Esophagus (tissue), 2 donors: ENCODE measurements around the gene TGFBR3. TPM values are rescaled to one million over a fixed set of nuclear protein-coding genes. Genes with fewer than 3 reads are reported as not detected.
"Not testable (repeated sequence)": the region's sequence is repeated elsewhere in the genome, so short reads cannot be mapped to it uniquely, and the experiment has no call there.

Experiments
- H3K27ac ChIP-seq, 2 donors: one replicate each; pipeline ENCODE4 v1.5.1; 2013; ENCODE audit warnings: low read depth in 2 of 2, mild to moderate bottlenecking in 2 of 2, inconsistent platforms in 1 of 2, low read length in 1 of 2, moderate library complexity in 1 of 2
- H3K27me3 ChIP-seq, 2 donors: one replicate each; pipeline ENCODE4 v1.6.1; 2013; ENCODE audit warnings: low read length in 2 of 2, control low read depth in 1 of 2, mild to moderate bottlenecking in 1 of 2; ENCODE audit not compliant: insufficient read depth in 2 of 2, control insufficient read depth in 1 of 2
- H3K36me3 ChIP-seq, 2 donors: one replicate each; pipeline ENCODE4 v1.6.1; 2013; ENCODE audit warnings: low read length in 1 of 2; ENCODE audit not compliant: control insufficient read depth in 2 of 2, insufficient read depth in 2 of 2
- H3K4me1 ChIP-seq, 2 donors: one replicate each; pipeline ENCODE4 v1.6.1; 2013; ENCODE audit warnings: low read length in 1 of 2; ENCODE audit not compliant: control insufficient read depth in 2 of 2, insufficient read depth in 2 of 2
- H3K4me3 ChIP-seq, 2 donors: one replicate each; pipeline ENCODE4 v1.5.1; 2013; ENCODE audit warnings: low read length in 2 of 2, mild to moderate bottlenecking in 2 of 2, low read depth in 1 of 2, moderate library complexity in 1 of 2
- H3K9me3 ChIP-seq, 2 donors: one replicate each; pipeline ENCODE4 v1.6.1; 2013; ENCODE audit warnings: mild to moderate bottlenecking in 2 of 2, low read depth in 1 of 2, low read length in 1 of 2, moderate library complexity in 1 of 2; ENCODE audit not compliant: control insufficient read depth in 2 of 2, insufficient read depth in 1 of 2
- WGBS, 2 donors: extraction: QIAGEN DNeasy Blood & Tissue Kit; methylation state at CpG; one replicate each; pipeline ENCODE4 v1.1.7; 2013; 5-methylcytosine and 5-hydroxymethylcytosine counted together
- polyA plus RNA-seq, 2 donors: library from polyadenylated mRNA; stranded (reverse); fragments of 200-250 nt; gene quantifications; one replicate each; pipeline ENCODE4 v1.2.3, GENCODE V29; 2013
- donor health status: healthy with polysubstance abuse.
- donor health status: Bipolar disorder and iron deficiency.

Gene TGFBR3
- polyA plus RNA-seq, 2 donors = 3.8 to 10.5 TPM

DNA sequence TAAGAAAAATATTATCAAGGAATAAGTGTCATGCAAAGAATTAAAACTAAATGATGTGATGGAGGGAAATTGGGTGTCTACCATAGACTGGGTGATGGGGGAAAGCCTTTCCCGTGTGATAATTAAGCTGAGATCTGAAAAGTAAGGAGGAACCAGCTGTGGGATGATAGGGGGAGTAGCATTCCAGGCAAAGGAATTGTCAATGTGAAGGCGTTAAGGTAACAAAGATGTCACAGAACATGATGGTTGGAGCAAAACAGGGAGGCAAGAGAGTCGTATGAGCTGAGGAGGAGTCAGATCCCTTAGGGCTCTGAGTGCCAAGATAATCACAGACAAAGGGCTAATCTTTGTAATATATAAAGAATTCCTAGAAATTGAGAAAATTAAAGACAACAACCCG lies 215.2 kb downstream of the TGFBR3 start:
- H3K4me1 ChIP-seq = no peaks in the 10 kb centered on the region
- H3K9me3 ChIP-seq = no peaks in the 10 kb centered on the region
- H3K36me3 ChIP-seq = no peaks in the 10 kb centered on the region
- 89% methylated on average over 4 of the region's 4 CpGs for WGBS, 2 donors
- no peak overlapping the region for H3K4me3 ChIP-seq
- no peak overlapping the region for H3K27ac ChIP-seq
- no peaks in the 10 kb centered on the region for H3K27me3 ChIP-seq

GRCh38 chr1:91669584-91670350 lies 216.2 kb downstream of the TGFBR3 start:
- 93 to 94% methylated on average over 25 of the region's 25 CpGs for WGBS, 2 donors
- no peaks in the 10 kb centered on the region for H3K27me3 ChIP-seq
- no peaks in the 10 kb centered on the region for H3K36me3 ChIP-seq
- no peaks in the 10 kb centered on the region for H3K4me1 ChIP-seq
- H3K27ac ChIP-seq = no peak overlapping the region
- H3K9me3 ChIP-seq = no peaks in the 10 kb centered on the region
- no peak overlapping the region for H3K4me3 ChIP-seq

DNA sequence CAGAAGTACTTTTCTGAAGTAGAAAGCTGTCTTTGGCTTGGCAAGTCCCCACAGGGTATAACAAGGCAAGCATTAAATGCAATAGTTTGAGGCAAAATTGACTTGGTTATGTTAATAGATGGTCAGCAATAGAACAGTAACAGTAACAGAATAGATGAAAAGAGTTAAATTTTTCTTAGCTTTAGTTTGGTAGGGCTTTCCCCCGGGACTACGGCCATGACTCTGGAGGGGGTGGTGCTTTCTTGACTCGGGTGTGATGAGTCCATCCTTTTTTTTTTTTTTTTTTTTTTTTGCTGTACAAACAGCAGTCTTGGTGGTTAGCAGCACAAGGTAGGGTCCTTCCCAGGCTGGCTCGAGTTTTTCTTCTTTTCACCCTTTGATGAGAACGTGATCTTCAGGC lies 219.3 kb downstream of the TGFBR3 start:
- not testable (repeated sequence) for H3K4me1 ChIP-seq, H3K9me3 ChIP-seq, H3K36me3 ChIP-seq, H3K4me3 ChIP-seq, H3K27me3 ChIP-seq, H3K27ac ChIP-seq
- WGBS, 2 donors = 49 to 53% methylated on average over 5 of the region's 5 CpGs

GRCh38 chr1:91661121-91661520 lies 224.8 kb downstream of the TGFBR3 start:
- Histone ChIP-seq H3K27ac (no peak overlapping the region), H3K36me3 (no peaks in the 10 kb centered on the region), H3K27me3 (no peaks in the 10 kb centered on the region), H3K9me3 (peaks cover 0 to 2% of the 10 kb centered on the region in 2 donors), H3K4me3 (no peak overlapping the region), H3K4me1 (no peaks in the 10 kb centered on the region)

GRCh38 chr1:91660708-91661107 lies 225.2 kb downstream of the TGFBR3 start:
- peaks cover 0 to 2% of the 10 kb centered on the region in 2 donors for H3K9me3 ChIP-seq
- no peaks in the 10 kb centered on the region for H3K27me3 ChIP-seq
- H3K4me3 ChIP-seq = no peak overlapping the region
- no peak overlapping the region for H3K27ac ChIP-seq
- H3K4me1 ChIP-seq = no peaks in the 10 kb centered on the region
- no peaks in the 10 kb centered on the region for H3K36me3 ChIP-seq

DNA sequence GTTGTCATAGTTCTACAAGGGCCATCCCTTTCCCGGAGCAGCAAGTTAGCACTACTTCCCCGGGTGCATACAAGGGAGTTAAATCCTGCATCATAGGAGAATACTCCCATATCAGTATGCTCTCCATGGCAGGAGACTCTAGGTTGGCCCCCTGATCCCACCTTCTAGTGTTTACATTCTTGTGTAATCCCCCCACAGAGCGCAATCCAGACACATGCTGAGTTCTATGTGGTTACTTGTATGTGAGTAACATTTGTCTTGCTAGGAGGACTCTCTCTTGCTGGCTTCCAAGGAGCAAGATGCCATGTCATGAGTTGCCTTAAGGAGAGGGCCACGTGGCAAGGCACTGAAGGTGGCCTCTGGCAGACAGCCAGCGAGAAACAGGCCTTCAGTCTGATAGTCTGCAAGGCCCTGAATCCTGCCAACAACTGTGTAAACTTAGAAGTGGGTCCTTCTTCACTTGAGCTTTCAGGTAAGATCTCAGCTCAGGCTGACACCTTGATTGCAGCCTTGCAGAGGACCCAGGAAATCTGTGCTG lies 230.0 kb downstream of the TGFBR3 start:
- Histone ChIP-seq H3K27me3 (no peaks in the 10 kb centered on the region), H3K9me3 (peaks cover 0 to 2% of the 10 kb centered on the region in 2 donors)
- WGBS, 2 donors = 79 to 83% methylated on average over 5 of the region's 5 CpGs

DNA sequence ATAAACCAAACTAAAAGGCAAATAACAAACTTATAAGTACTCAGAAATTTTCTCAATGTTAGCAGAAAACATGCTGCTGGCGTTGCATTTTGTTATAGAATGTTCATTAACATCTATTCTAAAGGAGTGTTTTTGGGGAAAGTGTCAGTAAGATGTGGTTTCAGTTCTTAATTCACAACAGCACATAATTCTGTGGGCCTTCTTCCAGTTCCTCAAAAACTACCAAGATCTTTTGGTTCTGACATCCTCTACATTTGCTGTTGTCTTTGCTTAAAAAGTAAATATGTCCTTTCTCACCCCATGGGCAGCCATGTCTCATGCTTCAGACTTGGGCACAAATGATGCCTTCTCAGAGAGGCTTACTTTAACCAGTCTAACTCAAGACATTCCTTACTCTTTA lies 232.8 kb downstream of the TGFBR3 start:
- Histone ChIP-seq H3K4me3 (no peak overlapping the region), H3K36me3 (no peaks in the 10 kb centered on the region), H3K9me3 (no peaks in the 10 kb centered on the region), H3K27ac (no peak overlapping the region), H3K27me3 (no peaks in the 10 kb centered on the region), H3K4me1 (peaks cover 3% of the 10 kb centered on the region in 2 donors)
- WGBS, 2 donors = 87 to 96% methylated on average over 1 of the region's 1 CpG

More for the DNA sequence above, 230.0 kb downstream of the TGFBR3 start:
- no peak overlapping the region for H3K4me3 ChIP-seq
- H3K36me3 ChIP-seq = no peaks in the 10 kb centered on the region
- peaks cover under 1 to 3% of the 10 kb centered on the region in 2 donors for H3K4me1 ChIP-seq
- H3K27ac ChIP-seq = no peak overlapping the region

GRCh38 chr1:91651661-91652071 lies 234.3 kb downstream of the TGFBR3 start:
- Histone ChIP-seq H3K9me3 (no peaks in the 10 kb centered on the region), H3K4me1 (peaks cover 3% of the 10 kb centered on the region in 2 donors), H3K27me3 (no peaks in the 10 kb centered on the region), H3K4me3 (no peak overlapping the region), H3K27ac (peak overlapping the region; percentile 29 to 50), H3K36me3 (no peaks in the 10 kb centered on the region)
- WGBS, 2 donors = 56 to 65% methylated on average over 5 of the region's 5 CpGs

DNA sequence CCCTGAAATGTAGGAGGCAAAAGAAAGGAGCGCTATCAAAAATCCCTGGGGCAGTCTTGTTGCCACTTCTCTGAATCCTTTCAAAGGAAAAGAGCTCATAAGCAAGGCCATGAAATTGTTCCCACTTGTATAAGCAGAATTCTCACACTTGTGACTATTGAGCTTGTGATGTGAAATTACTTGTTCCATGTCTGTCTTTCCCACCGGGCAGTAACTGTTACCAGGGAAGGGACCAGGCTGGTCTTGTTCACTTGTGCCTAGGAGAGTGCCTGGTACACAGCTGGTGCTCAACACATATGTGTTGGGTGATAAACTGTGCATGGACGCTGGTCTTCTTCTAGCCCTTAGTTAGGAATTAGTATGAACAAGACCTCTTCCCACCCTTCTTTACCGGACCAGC lies 234.7 kb downstream of the TGFBR3 start:
- 70 to 77% methylated on average over 4 of the region's 4 CpGs for WGBS, 2 donors
- H3K4me3 ChIP-seq = no peak overlapping the region
- H3K9me3 ChIP-seq = no peaks in the 10 kb centered on the region

GRCh38 chr1:91650764-91651163 lies 235.2 kb downstream of the TGFBR3 start:
- Histone ChIP-seq H3K27me3 (no peaks in the 10 kb centered on the region), H3K27ac (peak overlapping the region; percentile 46 to 47), H3K4me1 (peaks cover 3% of the 10 kb centered on the region in 2 donors), H3K4me3 (no peak overlapping the region), H3K9me3 (no peaks in the 10 kb centered on the region), H3K36me3 (no peaks in the 10 kb centered on the region)
- 20 to 23% methylated on average over 1 of the region's 1 CpG for WGBS, 2 donors

More for the DNA sequence above, 234.7 kb downstream of the TGFBR3 start:
- Histone ChIP-seq H3K27me3 (no peaks in the 10 kb centered on the region), H3K36me3 (no peaks in the 10 kb centered on the region), H3K27ac (peak overlapping the region; percentile 29 to 50), H3K4me1 (peaks cover 3% of the 10 kb centered on the region in 2 donors)
